NOMO-1 treated with dmso at 0.1 percent for 144 hours (cell line): Measurements from ENCODE around the gene TBC1D25.
"Not testable (repeated sequence)": the region's sequence is repeated elsewhere in the genome, so short reads cannot be mapped to it uniquely, and the experiment has no call there.

Experiments
- DNase-seq: peaks from one replicate; lab custom pipeline; 2025; ENCODE audit not compliant: unreplicated experiment; lab: John Stamatoyannopoulos, UW

Gene TBC1D25

GRCh38 chrX:48515842-48516241 lies 23.7 kb upstream of the TBC1D25 start:
- no peak for DNase-seq

DNA sequence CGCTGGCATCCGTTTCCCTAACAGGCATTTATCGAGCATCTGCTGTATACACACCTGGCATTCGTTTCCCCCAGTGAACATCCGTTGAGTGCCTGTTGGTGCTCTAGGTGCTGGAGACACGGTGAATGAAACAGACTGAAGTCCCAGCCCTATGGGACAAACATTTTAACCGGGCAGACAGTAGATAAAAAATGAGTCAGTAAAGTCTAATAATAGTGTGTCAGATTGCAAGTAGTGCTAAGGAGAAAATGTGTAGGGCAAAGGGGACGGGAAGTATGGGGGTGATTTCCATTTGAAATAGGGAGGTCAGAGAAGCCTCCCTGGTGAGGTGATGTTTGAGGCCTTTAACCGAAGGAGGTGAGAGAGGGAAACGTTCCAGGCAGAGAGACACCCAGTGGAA lies 23.2 kb upstream of the TBC1D25 start:
- DNase-seq: no peak

GRCh38 chrX:48516987-48517386 lies 22.5 kb upstream of the TBC1D25 start:
- DNase-seq: no peak

DNA sequence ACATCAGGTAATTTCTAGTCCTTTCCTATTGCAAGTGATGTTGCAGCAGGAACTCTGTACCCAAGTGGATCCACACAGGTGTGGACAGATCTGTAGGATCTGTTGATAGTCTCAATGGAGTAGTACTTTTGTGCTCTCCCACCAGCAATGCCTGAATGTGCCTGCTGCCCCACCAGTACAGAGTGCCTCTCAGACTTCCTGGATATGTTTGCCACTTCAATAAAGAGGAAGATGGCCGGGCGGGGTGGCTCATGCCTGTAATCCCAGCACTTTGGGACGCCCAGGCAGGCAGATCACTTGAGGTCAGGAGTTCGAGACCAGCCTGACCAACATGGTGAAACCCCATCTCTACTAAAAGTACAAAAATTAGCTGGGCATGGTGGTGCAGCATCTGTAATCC lies 20.0 kb upstream of the TBC1D25 start:
- DNase-seq: not testable (repeated sequence)

DNA sequence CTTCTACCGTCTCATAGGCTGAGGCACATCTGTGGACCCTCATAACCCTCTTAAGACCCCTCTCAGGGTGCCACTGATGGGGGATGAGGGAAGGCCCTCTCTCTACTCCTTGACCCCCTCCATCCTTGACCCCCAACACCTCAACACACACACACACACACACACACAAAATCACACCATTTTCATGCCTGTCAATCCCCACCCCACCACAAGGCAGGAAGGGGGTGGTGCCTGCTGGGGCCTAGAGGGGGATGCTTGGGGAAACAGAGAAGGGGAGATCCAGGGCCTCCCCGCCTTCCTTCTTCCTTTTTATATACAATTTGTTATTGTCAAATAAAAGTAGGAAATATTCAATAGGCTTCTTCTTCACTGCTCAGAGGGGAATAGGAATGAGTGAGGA lies 19.1 kb upstream of the TBC1D25 start:
- DNase-seq: no peak

DNA sequence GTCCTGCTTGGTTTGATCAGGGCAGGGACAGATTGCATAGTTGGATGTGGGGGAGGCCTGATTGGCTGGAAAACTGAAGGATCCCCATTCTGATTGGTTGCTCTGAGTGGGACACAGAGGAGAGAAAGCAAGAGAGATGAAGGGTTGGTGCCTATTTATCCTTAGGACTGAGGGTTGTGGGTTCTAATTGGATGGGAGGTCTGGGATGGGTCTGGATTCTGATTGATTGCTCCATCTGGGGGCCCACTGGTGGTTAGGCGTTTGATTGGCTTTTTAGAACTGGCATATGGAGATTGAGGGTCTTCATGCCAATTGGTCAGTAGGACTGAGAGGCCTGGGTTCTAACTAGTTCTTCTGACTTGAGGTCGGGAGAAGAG lies 18.6 kb upstream of the TBC1D25 start:
- DNase-seq: no peak

- DNase-seq: peak; percentile 90
Observed at GRCh38 chrX:48521353-48522243, 17.9 kb upstream of the TBC1D25 start, which contains the start of gene EBP. TSS of gene EBP (plus strand) at chrX:48521808. CDS start at chrX:48523772, 1,964 bp downstream.

DNA sequence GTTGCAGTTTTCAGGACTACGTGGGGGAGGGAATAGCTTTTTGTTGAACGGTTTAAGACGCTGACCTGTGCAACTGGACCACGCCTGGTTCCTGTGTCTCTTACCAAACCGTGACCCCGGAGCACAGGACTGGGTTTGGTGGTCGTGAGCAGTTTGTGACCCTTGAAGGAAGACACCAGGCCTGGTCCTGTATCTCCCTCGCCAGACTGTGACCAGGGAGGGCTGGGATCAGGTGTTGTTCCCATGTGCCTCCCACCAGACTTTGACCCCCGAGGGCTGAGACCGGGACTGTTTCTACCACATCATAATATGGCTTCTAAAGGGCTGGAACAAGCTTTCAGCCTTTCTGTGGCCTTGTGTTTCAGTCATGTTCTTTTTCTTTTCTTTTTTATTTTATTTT lies 17.2 kb upstream of the TBC1D25 start:
- DNase-seq: no peak

DNA sequence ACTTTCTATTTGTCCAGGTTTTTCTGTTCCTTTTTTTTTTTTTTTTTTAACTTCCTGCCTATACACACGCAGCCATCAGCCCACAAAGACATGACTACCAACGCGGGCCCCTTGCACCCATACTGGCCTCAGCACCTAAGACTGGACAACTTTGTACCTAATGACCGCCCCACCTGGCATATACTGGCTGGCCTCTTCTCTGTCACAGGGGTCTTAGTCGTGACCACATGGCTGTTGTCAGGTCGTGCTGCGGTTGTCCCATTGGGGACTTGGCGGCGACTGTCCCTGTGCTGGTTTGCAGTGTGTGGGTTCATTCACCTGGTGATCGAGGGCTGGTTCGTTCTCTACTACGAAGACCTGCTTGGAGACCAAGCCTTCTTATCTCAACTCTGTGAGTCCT lies 15.8 kb upstream of the TBC1D25 start:
- no peak for DNase-seq

DNA sequence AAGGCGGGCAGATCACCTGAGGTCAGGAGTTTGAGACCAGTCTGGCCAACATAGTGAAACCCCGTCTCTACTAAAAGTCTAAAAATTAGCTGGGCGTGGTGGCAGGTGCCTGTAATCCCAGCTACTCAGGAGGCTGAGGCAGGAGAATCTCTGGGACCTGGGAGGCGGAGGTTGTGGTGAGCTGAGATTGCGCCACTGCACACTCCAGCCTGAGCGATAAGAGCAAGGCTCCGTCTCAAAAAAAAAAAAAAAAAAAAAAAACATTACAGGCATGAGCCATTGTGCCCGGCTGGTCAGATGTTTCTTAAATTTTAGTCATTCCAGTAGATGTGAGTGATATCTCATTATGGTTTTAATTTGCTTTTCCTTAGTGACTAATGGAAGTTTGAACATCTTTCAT lies 13.7 kb upstream of the TBC1D25 start:
- DNase-seq: not testable (repeated sequence)

DNA sequence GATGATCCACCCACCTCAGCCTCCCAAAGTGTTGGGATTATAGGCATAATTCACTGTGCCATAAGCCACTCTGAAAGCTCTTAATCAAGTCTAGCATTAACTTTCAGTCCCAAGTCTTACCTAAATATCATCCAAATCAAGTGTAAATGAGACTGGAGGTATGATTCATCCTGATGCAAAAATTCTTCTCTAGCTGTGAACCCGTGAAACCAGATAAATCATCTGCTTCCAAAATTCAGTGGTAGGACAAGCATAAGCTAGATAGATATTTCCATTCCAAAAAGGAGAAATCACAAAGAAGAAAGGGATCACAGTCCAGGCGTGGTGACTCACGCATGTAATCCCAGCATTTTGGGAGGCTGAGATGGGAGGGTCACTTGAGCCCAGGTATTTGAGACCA lies 8.8 kb upstream of the TBC1D25 start:
- DNase-seq: no peak

- DNase-seq: no peak
Observed at GRCh38 chrX:48531358-48531959, 8.1 kb upstream of the TBC1D25 start.

- DNase-seq: no peak
Observed at GRCh38 chrX:48532161-48532560, 7.4 kb upstream of the TBC1D25 start.

GRCh38 chrX:48533165-48533564 lies 6.3 kb upstream of the TBC1D25 start:
- no peak for DNase-seq

DNA sequence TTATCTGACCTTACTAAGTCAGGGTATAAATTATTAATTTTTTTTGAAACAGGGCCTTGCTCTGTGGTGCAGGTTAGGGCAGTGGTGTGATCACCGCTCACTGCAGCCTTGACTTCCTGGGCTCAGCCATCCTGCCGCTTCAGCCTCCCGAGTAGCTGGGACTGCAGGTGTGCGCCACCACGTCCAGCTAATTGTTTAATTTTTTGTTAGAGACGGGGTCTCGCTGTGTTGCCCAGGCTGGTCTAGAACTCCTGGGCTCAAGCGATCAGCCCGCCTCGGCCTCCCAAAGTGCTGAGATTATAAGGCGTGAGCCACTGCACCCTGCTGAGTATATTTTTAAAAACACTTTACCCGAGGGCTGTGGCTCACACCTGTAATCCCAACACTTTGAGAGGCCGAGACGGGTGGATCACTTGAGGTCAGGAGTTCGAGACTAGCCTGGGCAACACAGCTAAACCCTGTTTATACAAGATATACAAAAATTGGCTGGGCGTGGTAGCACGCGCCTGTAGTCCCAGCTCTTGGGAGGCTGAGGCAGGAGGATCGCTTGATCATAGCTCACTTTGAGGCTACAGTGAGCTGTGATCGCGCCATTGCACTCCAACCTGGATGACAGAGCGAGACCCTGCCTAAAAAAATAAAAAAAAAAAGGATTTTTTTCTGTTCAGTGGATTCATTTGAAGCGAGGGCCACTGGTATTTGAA lies 721 bp upstream of the TBC1D25 start:
- no peak for DNase-seq

DNA sequence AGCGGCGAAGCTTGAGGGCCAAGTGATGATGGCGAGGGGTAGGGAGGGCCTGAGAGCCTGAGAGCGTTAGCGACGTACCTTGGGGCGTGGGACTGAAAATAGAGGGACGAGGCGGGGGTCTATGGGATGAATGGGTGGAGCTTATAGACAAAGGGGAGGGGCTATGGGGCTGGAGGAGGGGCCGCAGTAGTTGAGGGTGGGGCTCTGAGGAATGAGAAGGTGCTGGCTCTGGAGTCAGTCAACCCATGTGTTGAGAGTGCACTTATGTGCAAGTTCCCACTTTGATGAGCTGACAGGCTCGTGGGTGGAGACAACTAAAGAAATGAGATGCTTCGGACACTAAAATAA lies 488 bp downstream of the TBC1D25 start:
- DNase-seq: no peak

DNA sequence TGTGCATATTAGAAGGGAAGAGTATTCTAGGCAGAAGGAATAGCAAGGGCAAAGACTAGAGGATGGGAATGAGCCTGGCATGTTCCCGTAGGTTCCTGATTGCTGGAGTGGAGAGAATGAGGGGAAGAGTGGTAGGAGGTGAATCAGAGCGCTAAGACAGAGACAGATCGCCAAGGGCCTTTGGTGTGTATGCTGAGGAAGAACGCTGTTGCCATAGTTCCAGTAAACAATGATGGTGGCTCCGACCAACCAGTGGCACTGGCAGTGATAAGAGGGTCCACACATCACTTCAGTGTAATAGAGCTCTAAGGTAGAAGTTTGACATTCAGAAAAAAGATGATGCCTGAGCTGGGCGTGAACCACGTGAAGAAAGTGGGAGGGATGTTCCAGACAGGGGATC lies 966 bp downstream of the TBC1D25 start:
- no peak for DNase-seq

DNA sequence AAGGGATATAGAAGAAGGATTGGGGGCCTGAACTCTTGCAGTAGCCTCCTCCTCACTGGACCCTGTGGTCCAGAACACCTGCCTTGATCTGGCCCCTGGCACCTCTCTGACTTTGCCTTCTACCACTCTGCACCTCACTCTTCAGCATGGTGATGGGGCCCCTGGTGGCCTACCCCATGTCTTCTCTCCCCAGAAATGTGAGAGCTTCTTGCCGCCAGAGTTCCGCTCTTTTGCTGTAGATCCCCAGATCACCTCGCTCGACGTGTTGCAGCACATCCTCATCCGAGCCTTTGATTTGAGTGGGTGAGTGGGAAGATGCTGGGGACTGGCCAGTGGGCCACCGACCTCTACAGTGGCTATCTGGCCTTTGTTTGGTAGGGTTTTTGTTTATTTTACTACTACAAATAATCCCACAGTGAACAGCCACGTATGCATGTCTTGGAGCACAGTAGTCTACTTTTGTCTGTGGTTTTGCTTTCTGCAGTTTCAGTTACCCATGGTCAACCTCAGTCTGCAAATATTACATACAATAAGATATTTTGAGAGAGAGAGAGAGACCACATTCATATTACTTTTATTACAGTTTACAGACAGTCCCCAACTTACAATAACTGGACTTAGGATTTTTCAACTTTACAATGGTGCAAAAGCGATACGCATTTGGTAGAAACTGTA lies 1.8 kb downstream of the TBC1D25 start:
- no peak for DNase-seq

GRCh38 chrX:48548871-48549270 lies 9.4 kb downstream of the TBC1D25 start:
- DNase-seq: no peak

DNA sequence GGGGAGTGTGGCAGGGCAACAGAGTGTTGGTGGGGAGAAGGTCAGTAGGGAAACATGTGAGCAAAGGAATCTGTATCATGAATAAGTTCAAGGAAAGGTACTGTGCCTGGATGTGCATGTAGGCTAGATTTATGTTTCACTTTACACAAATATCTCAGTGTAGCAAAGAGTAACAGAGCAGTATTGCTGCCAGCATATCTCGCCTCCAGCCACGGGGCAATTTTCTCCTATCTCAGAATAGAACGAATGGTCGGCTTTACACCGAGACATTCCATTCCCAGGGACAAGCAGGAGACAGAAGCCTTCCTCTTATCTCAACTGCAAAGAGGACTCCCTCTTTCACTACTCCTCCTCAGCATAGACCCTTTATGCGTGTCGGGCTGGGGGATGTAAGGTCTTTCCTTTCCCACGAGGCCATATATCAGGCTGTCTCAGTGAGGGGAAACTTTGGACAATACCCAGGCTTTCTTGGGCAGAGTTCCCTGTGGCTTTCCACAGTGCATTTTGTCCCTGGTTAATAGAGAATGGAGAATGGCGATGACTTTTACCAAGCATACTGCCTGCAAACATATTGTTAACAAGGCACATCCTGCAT lies 16.3 kb downstream of the TBC1D25 start:
- DNase-seq: not testable (repeated sequence)

DNA sequence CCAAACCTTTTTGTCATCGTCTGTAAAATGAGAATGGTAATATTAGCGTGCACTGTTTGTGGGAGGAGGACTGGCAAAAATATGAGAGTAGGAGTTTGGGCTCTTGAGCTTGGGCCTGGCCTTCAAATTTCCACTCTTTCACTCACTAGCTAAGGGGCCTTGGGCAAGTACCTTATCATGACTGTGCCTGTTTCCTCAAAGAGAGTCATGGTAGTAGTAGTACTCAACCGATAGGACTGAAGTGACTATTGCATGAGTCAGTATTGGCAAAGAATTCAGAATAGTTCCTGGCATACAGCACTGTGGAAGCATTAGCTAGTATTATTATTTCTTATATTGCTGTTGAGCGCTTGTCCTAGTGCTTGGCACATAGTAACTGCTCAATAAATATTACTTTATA lies 18.8 kb downstream of the TBC1D25 start:
- no peak for DNase-seq
